Activated CD4-positive, alpha-beta memory T cell treated with anti-CD3 and anti-CD28 coated beads, Interleukin-2, amount 10 ng/mL, durations not matched to agents 7 days and 5 days (primary cell): ENCODE data around the gene SLAIN1. TPM values are rescaled to one million over a fixed set of nuclear protein-coding genes. Genes with fewer than 3 reads are reported as not detected.

Experiments used
- CTCF ChIA-PET: fragments of 350-600 bp; sonication (Branson Sonifier 250); formaldehyde crosslinking; loops from one replicate; lab custom pipeline; 2021; ENCODE audit warnings: antibody characterized with exemption, inconsistent platforms; lab: Charles Lee
- POLR2A ChIA-PET: fragments of 350-600 bp; sonication (Branson Sonifier 250); formaldehyde crosslinking; loops from one replicate; lab custom pipeline; 2021; ENCODE audit warnings: antibody characterized with exemption; lab: Charles Lee
- DNase-seq: peaks from one replicate; pipeline ENCODE4 v3.0.0-alpha.2; 2020
- H3K27ac Mint-ChIP-seq: one replicate; pipeline ENCODE4 v1.8.0; 2021; ENCODE audit warnings: mild to moderate bottlenecking, mixed read lengths
- H3K27me3 Mint-ChIP-seq: one replicate; pipeline ENCODE4 v1.8.0; 2021; ENCODE audit warnings: mixed read lengths
- H3K36me3 Mint-ChIP-seq: one replicate; pipeline ENCODE4 v1.8.0; 2021; ENCODE audit warnings: low read depth, mixed read lengths
- H3K4me1 Mint-ChIP-seq: one replicate; pipeline ENCODE4 v1.8.0; 2021; ENCODE audit warnings: mixed read lengths
- H3K4me3 Mint-ChIP-seq: one replicate; pipeline ENCODE4 v1.8.0; 2021; ENCODE audit warnings: mild to moderate bottlenecking, mixed read lengths
- H3K9me3 Mint-ChIP-seq: one replicate; pipeline ENCODE4 v1.8.0; 2021; ENCODE audit warnings: mixed read lengths
- total RNA-seq, 2 experiments: library from RNA; stranded (reverse); gene quantifications; one replicate each; pipeline ENCODE4 v1.2.3, GENCODE V29; 2021

SLAIN1 gene
- total RNA-seq, 2 experiments from 2014 or later: 31.0 to 33.6 TPM

DNA sequence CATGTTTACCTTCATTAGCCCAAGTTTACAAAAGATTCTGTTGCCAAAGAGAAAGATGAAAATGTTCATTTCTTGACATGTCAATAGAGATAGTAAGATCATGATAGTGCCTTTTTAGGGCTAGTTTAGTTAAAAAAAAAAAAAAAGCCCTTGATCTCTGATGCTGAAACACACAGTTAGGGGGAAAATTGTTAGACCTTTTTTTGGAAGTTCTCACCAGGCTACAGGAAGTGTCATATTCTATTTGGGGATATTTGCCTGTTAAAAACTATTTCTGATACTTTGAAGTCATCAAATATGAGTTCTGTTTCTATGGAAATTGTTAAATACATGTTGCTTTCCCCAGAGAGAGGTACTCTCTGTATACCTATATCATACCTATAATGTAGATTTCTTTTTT, 21.6 kb downstream of the SLAIN1 start:
- no peak for DNase-seq
- Mint-ChIP-seq H3K27me3 (no peaks in the 10 kb centered on the region), H3K9me3 (no peaks in the 10 kb centered on the region), H3K4me1 (peaks cover 24% of the 10 kb centered on the region), H3K36me3 (peaks cover 54% of the 10 kb centered on the region), H3K27ac (no peak overlapping the region), H3K4me3 (no peak overlapping the region)
- CTCF ChIA-PET: no interaction called here
- POLR2A ChIA-PET: no interaction called here

DNA sequence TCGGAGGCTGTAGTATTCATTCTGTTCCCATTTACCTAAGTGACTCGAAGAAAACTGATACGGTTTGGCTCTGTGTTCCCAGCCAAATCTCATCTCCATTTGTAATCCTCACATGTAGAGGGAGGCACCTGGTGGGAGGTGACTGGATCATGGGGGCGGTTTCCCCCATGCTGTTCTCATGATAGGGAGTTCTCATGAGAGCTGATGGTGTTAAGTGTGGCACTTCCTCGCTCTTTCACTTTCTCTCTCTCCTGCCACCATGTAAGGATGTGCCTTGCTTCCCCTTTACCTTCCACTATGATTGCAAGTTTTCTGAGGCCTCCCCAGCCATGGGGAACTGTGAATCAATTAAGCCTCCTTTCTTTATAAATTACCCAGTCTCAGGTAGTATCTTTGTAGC, 23.5 kb downstream of the SLAIN1 start:
- ChIA-PET CTCF (no interaction called here), POLR2A (no interaction called here)
- H3K36me3 Mint-ChIP-seq: peaks cover 57% of the 10 kb centered on the region
- H3K4me3 Mint-ChIP-seq: no peak overlapping the region
- no peak for DNase-seq
- peaks cover 18% of the 10 kb centered on the region for H3K4me1 Mint-ChIP-seq
- no peaks in the 10 kb centered on the region for H3K27me3 Mint-ChIP-seq
- H3K9me3 Mint-ChIP-seq: no peaks in the 10 kb centered on the region
- H3K27ac Mint-ChIP-seq: no peak overlapping the region

DNA sequence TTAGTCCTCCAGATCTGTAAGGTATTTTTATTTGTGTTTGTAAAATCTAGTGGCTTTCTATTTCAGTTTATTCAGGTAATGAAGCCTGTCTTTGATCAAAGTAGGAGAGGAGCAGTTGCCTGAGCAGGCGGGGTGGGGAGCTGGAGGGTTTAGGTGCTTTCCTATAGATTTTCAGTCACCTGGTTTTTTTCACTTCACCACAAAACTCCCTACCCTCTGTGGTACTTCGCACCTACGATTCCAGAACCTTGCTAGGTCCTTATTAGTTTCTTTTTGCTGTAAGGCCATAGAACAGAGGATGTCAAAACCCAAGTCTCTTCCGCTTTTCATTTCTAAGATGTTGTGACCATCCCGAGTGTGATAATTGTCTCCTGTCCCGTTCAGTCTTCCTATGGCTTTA, 26.6 kb downstream of the SLAIN1 start:
- ChIA-PET CTCF (no interaction called here), POLR2A (no interaction called here)
- H3K36me3 Mint-ChIP-seq: peaks cover 69% of the 10 kb centered on the region
- H3K4me1 Mint-ChIP-seq: peaks cover 31% of the 10 kb centered on the region
- no peaks in the 10 kb centered on the region for H3K9me3 Mint-ChIP-seq
- H3K4me3 Mint-ChIP-seq: no peak overlapping the region
- DNase-seq: no peak
- H3K27ac Mint-ChIP-seq: peak overlapping the region; percentile 51
- H3K27me3 Mint-ChIP-seq: no peaks in the 10 kb centered on the region

DNA sequence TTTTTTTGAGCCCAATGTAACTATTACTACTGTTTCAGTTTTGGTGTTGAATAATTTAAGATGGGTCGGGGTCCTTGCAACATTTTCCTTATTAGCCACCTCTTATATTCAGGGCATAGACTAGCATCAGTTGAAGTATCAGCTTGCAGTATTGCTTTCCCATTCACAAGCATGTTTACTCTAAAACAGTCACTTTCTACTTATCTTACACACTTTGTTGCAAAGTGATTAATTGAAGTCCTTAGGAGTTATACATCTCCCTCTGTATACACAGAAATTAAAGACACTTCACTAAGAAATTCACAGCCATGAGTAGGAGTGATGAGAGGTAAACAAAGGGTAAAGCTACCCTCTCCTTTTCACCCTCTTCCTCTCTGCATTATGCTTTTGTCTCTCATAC, 27.6 kb downstream of the SLAIN1 start:
- peaks cover 41% of the 10 kb centered on the region for H3K4me1 Mint-ChIP-seq
- H3K27ac Mint-ChIP-seq: no peak overlapping the region
- ChIA-PET CTCF (interaction anchor here (0.9 kb wide), 1 partner anchor 167 kb away, joined by 3 read pairs; no protein-coding TSS in a partner anchor), POLR2A (interaction anchor here (0.8 to 1.4 kb wide), 2 partner anchors 27 to 28 kb away, joined by 3 to 4 read pairs; partner anchors contain the start of gene SLAIN1)
- H3K9me3 Mint-ChIP-seq: no peaks in the 10 kb centered on the region
- DNase-seq: no peak
- no peak overlapping the region for H3K4me3 Mint-ChIP-seq
- peaks cover 66% of the 10 kb centered on the region for H3K36me3 Mint-ChIP-seq
- no peaks in the 10 kb centered on the region for H3K27me3 Mint-ChIP-seq

DNA sequence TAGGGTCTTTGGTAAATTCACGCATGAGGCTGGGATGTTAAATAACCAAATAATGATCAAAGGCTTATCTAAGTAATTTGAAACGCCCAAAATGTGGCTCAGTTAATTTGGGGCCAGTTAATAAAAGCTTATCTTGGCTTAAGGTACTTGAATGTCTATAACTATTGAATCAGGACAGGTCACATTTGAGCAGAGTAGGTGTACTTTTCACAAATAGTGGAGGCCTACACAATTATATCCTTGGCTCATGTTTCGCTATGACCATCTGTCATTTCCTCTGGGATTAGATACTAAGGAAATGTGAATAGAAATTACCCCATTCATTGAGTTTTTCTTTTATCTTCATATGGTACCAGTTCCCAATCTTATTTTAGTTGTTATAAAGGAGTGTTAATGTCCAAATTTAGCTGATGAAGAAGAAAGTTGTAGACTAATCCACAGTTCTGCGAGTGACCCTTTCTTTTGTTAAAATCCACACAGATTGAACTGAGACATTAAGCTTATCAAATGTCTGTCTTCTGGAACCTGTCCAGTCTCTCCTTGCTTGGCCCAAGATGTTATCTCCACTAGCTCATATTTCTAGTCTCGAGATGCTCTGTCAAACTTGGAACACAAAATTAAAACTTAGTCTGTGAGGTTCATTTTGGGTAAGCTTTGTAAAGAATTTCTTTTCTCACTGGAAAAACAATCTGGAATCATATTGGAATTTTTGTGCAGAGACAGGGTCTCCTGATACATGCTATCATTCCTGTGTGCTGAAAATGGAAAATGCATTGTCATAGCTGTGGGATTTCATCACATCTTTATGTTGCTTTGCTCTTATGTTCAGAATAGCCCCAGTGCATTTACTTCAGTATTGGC, 31.0 kb downstream of the SLAIN1 start:
- peaks cover 42% of the 10 kb centered on the region for H3K4me1 Mint-ChIP-seq
- no peak overlapping the region for H3K4me3 Mint-ChIP-seq
- no peaks in the 10 kb centered on the region for H3K27me3 Mint-ChIP-seq
- H3K36me3 Mint-ChIP-seq: peaks cover 41% of the 10 kb centered on the region
- DNase-seq: no peak
- ChIA-PET POLR2A (interaction anchor here (1.8 to 2.9 kb wide), 2 partner anchors 29 to 399 kb away, joined by 4 to 19 read pairs; no protein-coding TSS in a partner anchor), CTCF (interaction anchor here (1.8 kb wide), 1 partner anchor 24 kb away, joined by 4 read pairs; no protein-coding TSS in a partner anchor)
- no peaks in the 10 kb centered on the region for H3K9me3 Mint-ChIP-seq
- H3K27ac Mint-ChIP-seq: no peak overlapping the region

DNA sequence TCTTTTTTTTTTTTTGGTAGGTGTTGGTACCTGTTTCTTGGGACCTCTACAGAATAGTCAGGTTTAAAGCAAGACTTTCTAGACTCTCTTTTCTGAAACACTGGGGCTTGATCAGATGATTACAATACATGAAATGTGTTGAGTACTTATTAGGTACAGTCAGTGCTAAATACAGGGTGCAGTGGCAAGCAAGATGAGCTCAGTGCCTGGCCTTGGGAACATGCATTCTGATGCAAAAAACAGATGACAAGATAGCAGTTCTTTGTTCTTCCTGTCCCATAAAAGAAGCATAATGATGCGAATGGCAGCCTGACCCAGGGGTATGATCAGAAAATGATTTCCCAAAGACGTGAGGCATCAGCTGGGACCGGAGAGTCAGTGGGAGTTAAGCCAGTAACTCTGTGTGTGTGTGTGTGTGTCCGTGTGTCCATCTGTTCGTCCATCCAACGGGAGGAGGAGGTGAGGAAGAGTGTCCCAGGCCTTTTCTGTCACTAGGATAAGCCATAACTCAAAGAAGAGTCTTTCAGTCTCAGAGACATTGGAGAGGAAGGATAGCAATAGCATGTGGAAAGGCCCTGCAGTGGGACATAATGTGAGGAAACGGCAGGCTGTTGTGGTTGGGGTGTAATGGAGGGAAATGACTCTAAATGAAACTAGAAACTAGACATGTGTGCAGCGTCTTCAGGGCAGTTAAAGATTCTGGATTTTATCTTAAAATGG, 32.2 kb downstream of the SLAIN1 start:
- peak; percentile 62 for DNase-seq
- ChIA-PET CTCF (interaction anchor here (1.8 kb wide), 1 partner anchor 23 kb away, joined by 4 read pairs; no protein-coding TSS in a partner anchor), POLR2A (interaction anchor here (1.8 to 2.9 kb wide), 3 partner anchors 30 to 400 kb away, joined by 4 to 19 read pairs (median 10); partner anchors contain the start of gene SLAIN1)
- peaks cover 33% of the 10 kb centered on the region for H3K4me1 Mint-ChIP-seq
- peak overlapping the region; percentile 80 for H3K27ac Mint-ChIP-seq
- H3K9me3 Mint-ChIP-seq: no peaks in the 10 kb centered on the region
- peaks cover 38% of the 10 kb centered on the region for H3K36me3 Mint-ChIP-seq
- H3K27me3 Mint-ChIP-seq: no peaks in the 10 kb centered on the region
- H3K4me3 Mint-ChIP-seq: peak overlapping the region; percentile 49

DNA sequence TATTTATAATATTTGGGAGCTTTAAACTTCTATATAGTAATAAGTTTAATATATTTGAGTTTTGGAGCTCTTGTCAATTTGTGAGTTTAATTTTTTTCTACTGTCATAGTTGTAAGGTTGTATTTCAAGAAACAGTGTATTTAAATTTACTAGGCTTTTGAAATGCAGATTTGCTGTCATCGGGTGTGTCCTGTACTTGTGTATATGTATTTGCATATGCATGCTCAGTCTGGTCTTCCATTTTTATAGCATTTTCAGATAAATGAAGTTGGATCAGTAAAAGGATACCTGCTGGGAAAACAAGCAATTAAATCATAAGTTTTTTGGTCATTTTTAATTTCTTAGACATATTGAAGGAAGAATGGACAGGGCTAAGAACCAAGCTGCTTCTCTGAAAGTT, 33.1 kb downstream of the SLAIN1 start:
- Mint-ChIP-seq H3K36me3 (peaks cover 34% of the 10 kb centered on the region), H3K9me3 (no peaks in the 10 kb centered on the region), H3K4me3 (no peak overlapping the region), H3K27me3 (no peaks in the 10 kb centered on the region), H3K27ac (no peak overlapping the region), H3K4me1 (peaks cover 30% of the 10 kb centered on the region)
- POLR2A ChIA-PET: interaction anchor here (2.9 kb wide), 2 partner anchors 31 to 33 kb away, joined by 10 to 19 read pairs; partner anchors contain the start of gene SLAIN1
- DNase-seq: no peak
- CTCF ChIA-PET: no interaction called here

DNA sequence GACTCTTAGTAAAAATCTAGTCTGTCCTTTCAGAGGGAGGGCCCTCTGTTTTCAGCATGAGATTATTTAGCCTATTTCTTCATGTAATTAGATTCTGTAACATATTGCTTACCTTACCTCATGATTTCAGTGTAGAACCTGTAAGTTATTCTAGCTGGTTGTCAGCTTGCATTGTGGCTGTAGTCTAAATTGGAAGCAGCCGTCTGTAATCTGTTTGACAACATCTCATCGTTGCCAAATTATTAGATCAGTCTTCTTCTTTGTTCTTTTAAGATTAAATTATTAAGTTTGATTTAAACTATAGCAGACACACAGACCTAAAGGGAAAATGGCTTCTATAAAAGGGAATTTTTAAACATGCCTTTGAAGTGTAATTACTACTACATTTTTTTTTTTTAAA, 34.8 kb downstream of the SLAIN1 start:
- peaks cover 27% of the 10 kb centered on the region for H3K36me3 Mint-ChIP-seq
- no peaks in the 10 kb centered on the region for H3K9me3 Mint-ChIP-seq
- no peak overlapping the region for H3K4me3 Mint-ChIP-seq
- no peak overlapping the region for H3K27ac Mint-ChIP-seq
- CTCF ChIA-PET: no interaction called here
- H3K27me3 Mint-ChIP-seq: no peaks in the 10 kb centered on the region
- POLR2A ChIA-PET: no interaction called here
- DNase-seq: no peak
- H3K4me1 Mint-ChIP-seq: peaks cover 28% of the 10 kb centered on the region

DNA sequence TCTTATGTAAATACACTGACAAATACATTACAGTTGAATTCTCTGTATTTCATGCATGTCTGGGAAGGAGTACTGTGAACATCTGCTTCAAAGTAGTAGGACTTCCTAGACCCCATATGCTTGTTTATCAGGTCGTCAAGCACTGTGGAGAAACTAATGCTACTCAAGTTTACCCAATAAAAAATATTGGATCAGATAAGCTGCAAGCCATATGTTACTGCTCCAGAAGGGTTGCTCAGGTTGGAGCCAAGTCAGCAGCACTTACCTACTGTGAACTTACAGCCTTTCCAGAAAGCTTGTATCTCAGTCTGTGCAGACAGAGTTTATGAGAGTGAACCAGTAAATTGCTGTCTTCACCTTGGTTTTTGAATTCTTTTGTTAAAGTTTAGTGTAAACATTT, 36.2 kb downstream of the SLAIN1 start:
- no peaks in the 10 kb centered on the region for H3K9me3 Mint-ChIP-seq
- H3K27ac Mint-ChIP-seq: no peak overlapping the region
- CTCF ChIA-PET: no interaction called here
- H3K4me1 Mint-ChIP-seq: peaks cover 21% of the 10 kb centered on the region
- POLR2A ChIA-PET: no interaction called here
- peaks cover 20% of the 10 kb centered on the region for H3K36me3 Mint-ChIP-seq
- DNase-seq: no peak
- no peak overlapping the region for H3K4me3 Mint-ChIP-seq
- no peaks in the 10 kb centered on the region for H3K27me3 Mint-ChIP-seq

DNA sequence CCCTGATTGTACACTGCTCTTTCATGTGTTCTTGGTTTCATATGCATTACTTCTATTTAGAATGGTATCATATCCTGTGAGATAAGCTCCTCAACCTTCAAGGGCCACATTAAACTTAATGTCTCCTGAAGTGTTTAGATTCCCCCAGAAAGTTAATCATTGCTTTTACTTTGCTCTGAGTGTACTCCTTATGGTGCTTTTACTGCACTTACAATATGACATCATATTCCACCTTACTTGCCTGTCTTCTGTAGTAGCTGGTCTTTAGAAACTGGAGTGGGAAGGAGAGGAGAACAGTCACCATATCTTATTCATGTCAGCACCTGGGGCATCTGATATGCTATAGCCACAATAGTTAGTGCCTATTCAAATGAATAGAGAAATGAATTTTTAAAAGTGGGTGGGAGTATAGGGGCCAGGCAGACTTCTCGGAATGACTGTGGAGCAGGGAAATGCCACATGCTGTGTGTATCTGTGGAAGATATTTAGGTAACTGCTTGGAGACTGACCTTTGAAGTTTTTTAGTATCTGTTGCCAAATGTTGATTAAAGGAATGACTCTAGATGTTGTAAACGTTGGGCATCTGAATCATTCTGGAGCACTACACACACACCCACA, 40.2 kb downstream of the SLAIN1 start:
- Mint-ChIP-seq H3K4me1 (peaks cover 19% of the 10 kb centered on the region), H3K4me3 (no peak overlapping the region), H3K27ac (no peak overlapping the region), H3K27me3 (no peaks in the 10 kb centered on the region), H3K9me3 (no peaks in the 10 kb centered on the region), H3K36me3 (peaks cover 17% of the 10 kb centered on the region)
- ChIA-PET CTCF (interaction anchor here (1.0 kb wide), 1 partner anchor 145 kb away, joined by 3 read pairs; no protein-coding TSS in a partner anchor), POLR2A (no interaction called here)
- DNase-seq: no peak

DNA sequence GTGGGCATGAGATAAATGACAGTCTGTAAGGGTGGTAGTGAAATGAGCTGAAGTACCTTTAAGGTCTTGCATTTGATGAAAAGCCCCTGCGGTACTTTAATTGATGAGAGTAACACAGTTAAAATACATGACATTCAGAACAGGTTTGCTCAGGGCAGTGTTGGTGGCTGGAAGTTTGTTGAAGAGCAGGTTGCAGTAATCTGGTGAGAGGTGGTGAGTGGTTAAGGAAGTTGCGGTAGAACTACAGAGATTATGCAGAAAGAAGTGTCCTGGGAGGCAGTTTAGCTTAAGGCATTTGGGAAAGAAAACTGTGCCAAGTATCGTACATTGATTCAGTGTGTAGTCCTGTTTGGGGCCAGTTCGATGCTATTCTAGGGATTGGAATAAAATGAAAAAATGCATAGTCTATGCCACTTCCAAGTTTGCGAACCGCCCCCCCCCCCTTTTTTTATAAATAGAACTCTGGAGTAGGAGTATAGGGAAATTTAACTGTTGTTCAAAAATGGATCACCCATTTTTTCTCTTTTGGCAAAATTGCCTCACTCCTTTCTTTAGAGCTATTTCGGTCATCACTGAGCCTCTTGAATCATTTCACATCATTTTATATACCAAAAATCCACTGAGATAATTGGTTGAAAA, 42.7 kb downstream of the SLAIN1 start:
- Mint-ChIP-seq H3K4me1 (peaks cover 19% of the 10 kb centered on the region), H3K27me3 (no peaks in the 10 kb centered on the region), H3K4me3 (no peak overlapping the region), H3K36me3 (peaks cover 20% of the 10 kb centered on the region), H3K9me3 (no peaks in the 10 kb centered on the region), H3K27ac (no peak overlapping the region)
- DNase-seq: no peak
- CTCF ChIA-PET: interaction anchor here (0.6 kb wide), 1 partner anchor 147 kb away, joined by 3 read pairs; no protein-coding TSS in a partner anchor
- POLR2A ChIA-PET: no interaction called here

DNA sequence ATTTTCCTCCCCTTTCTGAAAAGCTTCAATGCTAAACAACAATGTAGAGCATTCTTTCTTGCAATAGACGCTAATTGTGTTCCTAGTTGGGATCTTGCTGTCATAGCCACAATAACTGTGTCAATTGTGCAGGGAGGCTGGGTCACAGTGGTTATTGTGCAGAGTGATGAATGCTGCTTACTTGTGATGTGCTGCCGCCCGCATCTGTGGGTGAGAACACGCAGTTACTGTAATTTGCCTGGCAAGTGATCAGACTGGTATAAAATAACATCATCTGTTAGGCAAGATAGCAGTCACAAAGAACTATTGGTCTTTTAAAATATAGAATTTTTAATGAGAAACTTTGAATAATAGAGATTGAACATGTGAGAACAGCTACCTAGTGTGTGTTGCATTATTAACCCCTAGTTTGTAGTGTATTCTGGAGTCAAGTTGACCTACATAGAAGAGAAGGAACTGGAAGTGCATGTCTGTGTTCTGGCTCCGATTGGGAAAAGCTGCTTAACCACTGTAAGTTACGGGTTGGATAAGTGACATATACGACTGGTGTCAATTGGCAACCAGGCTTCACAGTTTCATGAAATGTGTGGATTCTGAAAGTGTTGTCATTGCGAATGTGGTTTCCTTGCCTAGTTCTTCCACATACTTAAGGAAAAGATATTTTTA, 43.6 kb downstream of the SLAIN1 start:
- peaks cover 19% of the 10 kb centered on the region for H3K4me1 Mint-ChIP-seq
- no peaks in the 10 kb centered on the region for H3K9me3 Mint-ChIP-seq
- ChIA-PET CTCF (interaction anchor here (0.6 kb wide), 1 partner anchor 148 kb away, joined by 3 read pairs; no protein-coding TSS in a partner anchor), POLR2A (no interaction called here)
- no peak overlapping the region for H3K4me3 Mint-ChIP-seq
- no peak for DNase-seq
- peaks cover 25% of the 10 kb centered on the region for H3K36me3 Mint-ChIP-seq
- H3K27ac Mint-ChIP-seq: no peak overlapping the region
- H3K27me3 Mint-ChIP-seq: no peaks in the 10 kb centered on the region
